A549 (cell line): Measurements from ENCODE around the gene KIF1B.
A peak's percentile ranks its signal among the peaks of the same experiment; 100 is the strongest.

Source experiments
- CEBPB ChIP-seq, 2 experiments: fragments of >200 bp in 1 of 2; sonication (Bioruptor Twin) in 1 of 2; formaldehyde crosslinking in 1 of 2; IDR thresholded peaks; 2 replicates each; pipeline ENCODE4 v1.6.1; 2012 to 2016
- CHD4 ChIP-seq: fragments of 200-600 bp; sonication (generic); IDR thresholded peaks from 2 replicates; pipeline ENCODE4 v1.6.1; 2016; ENCODE audit warnings: antibody characterized with exemption, mild to moderate bottlenecking, borderline replicate concordance
- JUNB ChIP-seq: fragments of >200 bp; sonication (Bioruptor Twin); formaldehyde crosslinking; IDR thresholded peaks from 2 replicates; pipeline ENCODE4 v1.6.1; 2016
- KDM5A ChIP-seq: fragments of 200-600 bp; sonication (generic); IDR thresholded peaks from 2 replicates; pipeline ENCODE4 v1.6.1; 2016; ENCODE audit warnings: antibody characterized with exemption, mild to moderate bottlenecking
- MAFK ChIP-seq: fragments of 450-650 bp; IDR thresholded peaks from 2 replicates; pipeline ENCODE4 v1.6.1; 2014; ENCODE audit not compliant: partially characterized antibody
- MAZ ChIP-seq: fragments of 150-350 bp; IDR thresholded peaks from 2 replicates; pipeline ENCODE4 v1.6.1; 2014; ENCODE audit warnings: antibody characterized with exemption, low read depth, low read length, borderline replicate concordance
- MYC ChIP-seq: IDR thresholded peaks from 2 replicates; pipeline ENCODE4 v1.6.1; 2012; ENCODE audit warnings: mild to moderate bottlenecking, inconsistent platforms, low read length, improper control_type of control experiment, borderline replicate concordance
- RNF2 ChIP-seq: fragments of 200-600 bp; sonication (generic); IDR thresholded peaks from 2 replicates; pipeline ENCODE4 v1.6.1; 2016; ENCODE audit warnings: low read depth, mild to moderate bottlenecking, antibody characterized with exemption, moderate library complexity, borderline replicate concordance
- SREBF2 ChIP-seq: fragments of 450-650 bp; IDR thresholded peaks from 2 replicates; pipeline ENCODE4 v1.6.1; 2014; ENCODE audit warnings: mild to moderate bottlenecking, moderate library complexity
- TP53 ChIP-seq: fragments of 250-450 bp; sonication (Bioruptor Pico); IDR thresholded peaks from 2 replicates; pipeline ENCODE4 v1.5.0; 2021; ENCODE audit warnings: mild to moderate bottlenecking, moderate library complexity
- ZFP36 ChIP-seq: fragments of 450-650 bp; IDR thresholded peaks from 2 replicates; pipeline ENCODE4 v1.6.1; 2014; ENCODE audit warnings: borderline replicate concordance; ENCODE audit not compliant: partially characterized antibody
- ZNF302 ChIP-seq: fragments of 250-450 bp; sonication (Bioruptor Pico); IDR thresholded peaks from 2 replicates; pipeline ENCODE4 v1.9.0; 2021; ENCODE audit warnings: inconsistent platforms, mild to moderate bottlenecking, moderate library complexity
- TF ChIP-seq, protein P1 (sequence below): fragments of 150-350 bp; IDR thresholded peaks from 2 replicates; pipeline ENCODE4 v1.6.1; 2014; ENCODE audit warnings: low read depth, mild to moderate bottlenecking, low read length
- TF ChIP-seq, protein P2 (sequence below): fragments of >200 bp; sonication (Bioruptor Twin); formaldehyde crosslinking; IDR thresholded peaks from 3 replicates; pipeline ENCODE4 v1.5.1; 2016

DNA sequence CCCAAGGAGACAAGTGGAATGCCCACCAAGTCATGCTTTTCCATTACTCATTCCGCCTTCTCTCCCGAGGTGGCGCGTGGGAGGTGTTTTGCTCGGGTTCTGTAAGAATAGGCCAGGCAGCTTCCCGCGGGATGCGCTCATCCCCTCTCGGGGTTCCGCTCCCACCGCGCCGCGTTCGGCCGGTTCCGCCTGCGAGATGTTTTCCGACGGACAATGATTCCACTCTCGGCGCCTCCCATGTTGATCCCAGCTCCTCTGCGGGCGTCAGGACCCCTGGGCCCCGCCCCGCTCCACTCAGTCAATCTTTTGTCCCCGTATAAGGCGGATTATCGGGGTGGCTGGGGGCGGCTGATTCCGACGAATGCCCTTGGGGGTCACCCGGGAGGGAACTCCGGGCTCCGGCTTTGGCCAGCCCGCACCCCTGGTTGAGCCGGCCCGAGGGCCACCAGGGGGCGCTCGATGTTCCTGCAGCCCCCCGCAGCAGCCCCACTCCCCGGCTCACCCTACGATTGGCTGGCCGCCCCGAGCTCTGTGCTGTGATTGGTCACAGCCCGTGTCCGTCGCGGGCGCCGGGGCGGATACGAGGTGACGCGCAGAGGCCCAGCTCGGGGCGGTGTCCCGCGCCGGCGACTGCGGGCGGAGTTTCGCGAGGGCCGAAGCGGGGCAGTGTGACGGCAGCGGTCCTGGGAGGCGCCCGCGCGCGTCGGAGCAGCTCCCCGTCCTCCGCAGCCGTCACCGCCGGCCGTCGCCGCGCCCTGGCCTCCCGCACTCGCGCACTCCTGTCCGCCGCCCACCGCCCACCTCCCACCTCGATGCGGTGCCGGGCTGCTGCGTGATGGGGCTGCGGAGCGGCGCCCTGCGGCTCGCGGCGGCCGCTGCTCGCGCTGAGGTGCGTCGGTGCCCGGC lies at the start of gene KIF1B:
- no peak for TF ChIP-seq SREBF2
- TF ChIP-seq CHD4, result no peak
- TF ChIP-seq CEBPB (IDR thresholded peaks at IDR 0.05), result no peak
- TF ChIP-seq, protein P1, sequence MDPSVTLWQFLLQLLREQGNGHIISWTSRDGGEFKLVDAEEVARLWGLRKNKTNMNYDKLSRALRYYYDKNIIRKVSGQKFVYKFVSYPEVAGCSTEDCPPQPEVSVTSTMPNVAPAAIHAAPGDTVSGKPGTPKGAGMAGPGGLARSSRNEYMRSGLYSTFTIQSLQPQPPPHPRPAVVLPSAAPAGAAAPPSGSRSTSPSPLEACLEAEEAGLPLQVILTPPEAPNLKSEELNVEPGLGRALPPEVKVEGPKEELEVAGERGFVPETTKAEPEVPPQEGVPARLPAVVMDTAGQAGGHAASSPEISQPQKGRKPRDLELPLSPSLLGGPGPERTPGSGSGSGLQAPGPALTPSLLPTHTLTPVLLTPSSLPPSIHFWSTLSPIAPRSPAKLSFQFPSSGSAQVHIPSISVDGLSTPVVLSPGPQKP, result no peak
- TF ChIP-seq, protein P2, sequence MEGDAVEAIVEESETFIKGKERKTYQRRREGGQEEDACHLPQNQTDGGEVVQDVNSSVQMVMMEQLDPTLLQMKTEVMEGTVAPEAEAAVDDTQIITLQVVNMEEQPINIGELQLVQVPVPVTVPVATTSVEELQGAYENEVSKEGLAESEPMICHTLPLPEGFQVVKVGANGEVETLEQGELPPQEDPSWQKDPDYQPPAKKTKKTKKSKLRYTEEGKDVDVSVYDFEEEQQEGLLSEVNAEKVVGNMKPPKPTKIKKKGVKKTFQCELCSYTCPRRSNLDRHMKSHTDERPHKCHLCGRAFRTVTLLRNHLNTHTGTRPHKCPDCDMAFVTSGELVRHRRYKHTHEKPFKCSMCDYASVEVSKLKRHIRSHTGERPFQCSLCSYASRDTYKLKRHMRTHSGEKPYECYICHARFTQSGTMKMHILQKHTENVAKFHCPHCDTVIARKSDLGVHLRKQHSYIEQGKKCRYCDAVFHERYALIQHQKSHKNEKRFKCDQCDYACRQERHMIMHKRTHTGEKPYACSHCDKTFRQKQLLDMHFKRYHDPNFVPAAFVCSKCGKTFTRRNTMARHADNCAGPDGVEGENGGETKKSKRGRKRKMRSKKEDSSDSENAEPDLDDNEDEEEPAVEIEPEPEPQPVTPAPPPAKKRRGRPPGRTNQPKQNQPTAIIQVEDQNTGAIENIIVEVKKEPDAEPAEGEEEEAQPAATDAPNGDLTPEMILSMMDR, result peak; percentile 84
- TF ChIP-seq KDM5A, result no peak
- no peak for TF ChIP-seq JUNB
- no peak for TF ChIP-seq MYC
- no peak for TF ChIP-seq RNF2
- no peak for TF ChIP-seq TP53 (CRISPR knock-in tag)
- 0 out of 2 replicates have a peak, but pooled peaks have one; percentile 4 for TF ChIP-seq MAZ
- TF ChIP-seq ZNF302 (CRISPR knock-in tag), result no peak
- TF ChIP-seq MAFK, result no peak
- no peak for TF ChIP-seq ZFP36
